Measurements from ENCODE around the gene GNG12.
"Not testable (repeated sequence)": the region's sequence is repeated elsewhere in the genome, so short reads cannot be mapped to it uniquely, and the experiment has no call there.

The GNG12 gene

GRCh38 chr1:67675800-67676199, 157.5 kb downstream of the GNG12 start:
- DNase-seq: no peak

DNA sequence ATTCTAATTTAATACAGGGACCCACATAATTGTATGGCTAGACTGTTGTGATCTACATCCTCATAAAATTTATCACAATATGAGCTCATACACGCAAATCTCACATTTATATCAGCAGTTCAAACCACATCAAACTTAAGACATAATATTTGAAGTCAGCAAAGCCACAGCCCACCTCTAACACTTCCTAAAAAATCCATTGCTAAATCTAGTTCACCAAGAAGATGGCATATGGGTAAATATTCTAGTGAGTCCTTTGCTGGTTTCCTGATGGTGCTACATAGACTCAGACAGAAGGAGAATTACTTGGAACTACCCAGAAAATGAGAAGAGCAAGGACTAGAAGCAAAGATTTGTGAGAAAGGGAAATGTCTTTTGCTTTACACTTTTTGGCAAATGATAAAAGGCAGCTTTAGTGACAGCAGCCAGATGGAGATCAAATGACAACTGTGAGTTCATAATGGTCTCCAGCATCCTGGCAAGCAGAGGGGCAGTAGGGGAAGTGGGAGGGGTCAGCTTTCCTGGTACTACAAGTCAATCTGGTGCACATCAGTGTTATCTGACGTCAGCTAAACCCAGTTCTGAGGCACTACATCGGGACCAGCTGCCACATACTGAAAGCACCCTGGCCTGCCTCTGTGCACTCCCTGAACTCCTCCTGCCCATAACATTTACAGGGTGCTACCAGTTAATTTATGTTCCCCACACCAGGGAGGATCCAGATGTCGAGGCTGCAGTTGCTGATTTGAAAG, 158.8 kb downstream of the GNG12 start:
- DNase-seq: peak; percentile 92

- no peak for DNase-seq
Observed at GRCh38 chr1:67673468-67674201, 159.6 kb downstream of the GNG12 start.

DNA sequence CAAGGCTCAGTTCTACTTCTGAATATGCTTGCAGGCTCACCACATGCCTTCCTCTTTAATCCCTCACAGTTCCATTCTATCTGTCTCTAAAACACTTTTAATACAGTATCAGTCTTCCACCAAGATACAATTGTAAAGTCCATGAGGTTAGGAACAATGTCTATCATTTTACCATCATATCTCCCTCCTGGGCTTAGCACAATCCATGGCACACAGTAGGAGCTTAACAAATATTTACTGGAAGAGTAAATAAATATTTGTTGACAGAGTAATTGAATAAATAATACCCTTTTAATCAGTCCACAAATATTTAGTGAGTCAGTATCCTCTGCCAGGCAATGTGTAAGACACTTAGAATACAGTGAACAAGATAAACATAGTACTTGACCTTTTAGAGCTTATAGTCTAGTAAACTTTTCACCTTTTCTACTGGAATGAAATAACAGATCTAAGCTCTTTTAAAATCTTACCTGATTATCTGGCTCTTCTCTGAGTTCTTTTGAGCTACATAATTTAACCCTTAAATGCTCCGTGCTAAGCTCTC, 160.9 kb downstream of the GNG12 start:
- peak; percentile 18 for DNase-seq

GRCh38 chr1:67668660-67669059, 164.6 kb downstream of the GNG12 start:
- no peak for DNase-seq

DNA sequence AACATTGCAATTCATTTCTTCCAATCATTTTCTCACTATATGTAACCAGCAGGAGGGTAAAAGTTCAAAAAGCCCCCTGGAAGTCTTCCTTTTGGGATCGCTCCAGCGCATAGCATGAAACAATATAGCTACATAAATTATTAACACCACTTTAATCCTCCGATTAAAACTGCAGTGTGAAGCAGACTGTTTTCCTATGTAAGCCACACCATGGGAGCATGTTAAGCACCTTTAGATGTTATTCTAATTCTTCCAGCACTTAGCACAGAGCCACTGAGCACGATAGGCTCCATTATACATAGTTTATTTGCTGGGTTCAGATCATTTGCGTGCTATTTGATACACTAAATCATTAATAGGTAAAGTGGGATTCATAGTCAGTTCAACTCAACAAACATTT, 166.6 kb downstream of the GNG12 start:
- no peak for DNase-seq

- DNase-seq: not testable (repeated sequence)
Observed at GRCh38 chr1:67665307-67665706, 168.0 kb downstream of the GNG12 start.

DNA sequence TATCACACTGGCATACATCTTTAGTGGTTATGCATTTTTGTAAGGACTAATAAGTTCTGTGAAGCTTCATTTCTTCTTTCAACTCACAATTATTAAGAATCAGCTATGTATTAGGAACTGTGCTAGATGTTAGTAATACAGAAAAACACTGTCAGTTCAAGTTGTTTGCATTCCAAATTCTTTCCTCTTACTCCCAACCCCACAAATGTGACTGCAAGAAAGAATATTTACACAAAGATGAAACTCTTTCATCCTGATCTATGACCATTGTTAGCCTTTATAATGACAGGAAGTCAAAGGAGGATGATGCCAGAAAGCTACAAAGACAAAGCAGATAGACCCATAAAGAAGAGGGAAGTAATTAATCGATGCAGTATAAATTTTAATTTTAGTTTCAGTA, 169.2 kb downstream of the GNG12 start:
- peak; percentile 29 for DNase-seq

DNA sequence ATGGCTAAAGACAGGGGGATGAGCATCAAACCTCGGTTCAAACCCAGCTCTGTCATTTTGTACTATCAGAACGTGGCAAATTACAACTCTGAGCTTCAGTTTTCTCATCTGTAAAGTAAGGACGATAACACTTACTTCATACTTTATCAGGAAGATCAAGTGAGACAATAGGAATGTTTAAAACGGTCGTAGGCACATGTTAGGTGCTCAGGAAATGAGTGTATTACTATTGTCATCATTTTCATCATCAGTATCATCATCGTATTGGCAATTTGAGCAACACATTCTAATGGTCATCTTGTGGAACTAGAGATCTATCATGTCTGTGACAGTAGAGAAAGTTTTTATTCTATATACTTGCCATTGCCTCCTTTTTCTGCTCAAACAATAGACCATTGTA, 170.4 kb downstream of the GNG12 start:
- DNase-seq: no peak

DNA sequence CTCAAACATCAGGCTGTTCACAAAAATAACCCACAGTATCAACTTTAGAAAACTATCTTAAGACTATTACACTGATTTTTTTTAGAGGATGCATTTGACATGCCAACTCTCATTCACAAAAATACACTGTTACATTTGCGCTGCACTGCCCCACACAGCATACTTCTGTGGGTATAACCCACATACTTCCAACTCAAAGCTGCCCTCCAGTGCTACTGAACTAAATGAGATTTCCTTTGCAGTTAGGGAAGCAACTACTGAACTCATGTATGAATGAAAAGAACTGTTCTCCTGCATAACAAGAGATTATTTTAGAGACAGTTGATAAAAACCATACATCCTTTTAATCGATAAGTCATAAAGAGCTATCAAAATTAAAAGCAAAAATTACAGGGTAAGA, 174.0 kb downstream of the GNG12 start:
- no peak for DNase-seq

DNA sequence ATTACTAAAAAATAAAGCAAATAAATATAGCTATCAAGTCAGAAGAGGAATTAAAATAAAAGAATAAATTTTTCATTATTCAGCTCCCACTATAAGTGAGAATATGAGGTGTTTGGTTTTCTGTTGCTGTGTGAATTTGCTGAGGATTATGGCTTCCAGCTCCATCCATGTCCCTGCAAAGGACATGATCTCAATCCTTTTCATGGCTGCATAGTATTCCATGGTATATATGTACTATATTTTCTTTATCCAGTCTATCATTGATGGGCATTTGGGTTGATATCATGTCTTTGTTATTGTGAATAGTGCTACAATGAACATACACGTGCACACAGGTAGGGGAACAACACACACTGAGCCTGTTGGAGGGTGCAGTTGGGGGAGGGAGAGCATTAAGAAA, 176.1 kb downstream of the GNG12 start:
- DNase-seq: not testable (repeated sequence)

- no peak for DNase-seq
Observed at GRCh38 chr1:67655581-67655980, 177.7 kb downstream of the GNG12 start.

DNA sequence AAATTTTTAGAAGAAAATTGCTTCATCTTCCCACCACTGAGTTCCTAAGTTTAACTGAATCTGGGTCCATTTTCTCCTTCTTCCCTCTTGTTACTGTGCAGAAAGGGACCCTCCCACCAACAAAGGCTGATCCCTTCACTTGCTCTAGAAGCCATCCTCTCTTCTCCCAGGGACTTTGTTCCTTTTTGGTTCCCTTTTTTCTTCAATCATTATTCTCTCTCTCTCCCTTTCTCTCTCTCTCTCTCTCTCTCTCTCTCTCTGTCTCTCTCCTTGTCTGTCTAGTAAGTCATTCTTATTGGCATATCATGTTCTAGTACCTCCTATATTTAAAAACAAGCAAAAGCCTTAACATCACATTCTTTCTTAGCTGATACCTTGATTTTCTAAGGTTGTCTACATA, 180.0 kb downstream of the GNG12 start:
- no peak for DNase-seq

GRCh38 chr1:67652800-67653199, 180.5 kb downstream of the GNG12 start:
- DNase-seq: peak; percentile 77
